Type B pancreatic cell (in vitro differentiated cells): ENCODE data around the gene ANKRD63. TPM values are rescaled to one million over a fixed set of nuclear protein-coding genes. Genes with fewer than 3 reads are reported as not detected.

ENCODE experiments used
- DNase-seq: peaks from one replicate; pipeline ENCODE4 v3.0.0; 2021; ENCODE audit warnings: mixed read lengths; ENCODE audit not compliant: unreplicated experiment; ENCODE audit errors: extremely low spot score
- H3K27ac Mint-ChIP-seq: 2 replicates; pipeline ENCODE4 v1.8.0; 2021; ENCODE audit warnings: mild to moderate bottlenecking, mixed read lengths
- H3K27me3 Mint-ChIP-seq: 2 replicates; pipeline ENCODE4 v1.8.0; 2021; ENCODE audit warnings: mixed read lengths
- H3K36me3 Mint-ChIP-seq: 2 replicates; pipeline ENCODE4 v1.8.0; 2021; ENCODE audit warnings: mixed read lengths
- H3K4me1 Mint-ChIP-seq: one replicate; pipeline ENCODE4 v1.8.0; 2021; ENCODE audit warnings: mixed read lengths; ENCODE audit not compliant: unreplicated experiment
- H3K4me3 Mint-ChIP-seq: 2 replicates; pipeline ENCODE4 v1.8.0; 2021; ENCODE audit warnings: mild to moderate bottlenecking, mixed read lengths
- H3K9me3 Mint-ChIP-seq: 2 replicates; pipeline ENCODE4 v1.8.0; 2021; ENCODE audit warnings: mixed read lengths
- total RNA-seq: library from RNA; stranded (reverse); gene quantifications from 2 replicates; pipeline ENCODE4 v1.2.1, GENCODE V29; 2021; ENCODE audit warnings: low replicate concordance
- TF ChIP-seq, protein P1 (sequence below): fragments of 200-600 bp; sonication (generic); conservative IDR thresholded peaks from 2 replicates; pipeline ENCODE4 v1.5.0; 2021; ENCODE audit warnings: antibody characterized with exemption, mild to moderate bottlenecking

The ANKRD63 gene
- total RNA-seq, 1 donor from 2014 or later: 1.5 TPM

DNA sequence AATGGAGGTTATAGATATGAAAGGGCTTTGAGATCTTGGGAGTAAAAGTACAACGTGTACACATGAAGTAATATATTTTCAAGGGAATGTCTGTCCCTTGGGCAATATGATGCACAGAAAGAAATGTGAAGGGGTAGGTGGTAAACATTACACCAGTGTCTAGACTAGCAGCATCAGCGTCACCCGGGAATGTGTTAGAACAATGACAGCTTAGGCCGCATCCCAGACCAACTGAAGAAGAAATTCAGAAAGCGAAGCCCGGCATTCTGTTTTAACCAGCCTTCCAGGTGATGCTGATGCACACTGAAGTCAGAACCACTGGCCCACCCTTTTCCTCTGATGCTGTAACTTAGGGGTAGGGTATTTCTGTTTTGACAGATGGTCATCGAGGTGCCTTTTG lies 46.9 kb upstream of the ANKRD63 start:
- Mint-ChIP-seq H3K27me3 (peaks cover 11% of the 10 kb centered on the region), H3K4me1 (peaks cover 53% of the 10 kb centered on the region), H3K4me3 (no peak overlapping the region), H3K36me3 (peaks cover 3% of the 10 kb centered on the region), H3K27ac (no peak overlapping the region), H3K9me3 (no peaks in the 10 kb centered on the region)
- DNase-seq: no peak
- TF ChIP-seq, protein P1, sequence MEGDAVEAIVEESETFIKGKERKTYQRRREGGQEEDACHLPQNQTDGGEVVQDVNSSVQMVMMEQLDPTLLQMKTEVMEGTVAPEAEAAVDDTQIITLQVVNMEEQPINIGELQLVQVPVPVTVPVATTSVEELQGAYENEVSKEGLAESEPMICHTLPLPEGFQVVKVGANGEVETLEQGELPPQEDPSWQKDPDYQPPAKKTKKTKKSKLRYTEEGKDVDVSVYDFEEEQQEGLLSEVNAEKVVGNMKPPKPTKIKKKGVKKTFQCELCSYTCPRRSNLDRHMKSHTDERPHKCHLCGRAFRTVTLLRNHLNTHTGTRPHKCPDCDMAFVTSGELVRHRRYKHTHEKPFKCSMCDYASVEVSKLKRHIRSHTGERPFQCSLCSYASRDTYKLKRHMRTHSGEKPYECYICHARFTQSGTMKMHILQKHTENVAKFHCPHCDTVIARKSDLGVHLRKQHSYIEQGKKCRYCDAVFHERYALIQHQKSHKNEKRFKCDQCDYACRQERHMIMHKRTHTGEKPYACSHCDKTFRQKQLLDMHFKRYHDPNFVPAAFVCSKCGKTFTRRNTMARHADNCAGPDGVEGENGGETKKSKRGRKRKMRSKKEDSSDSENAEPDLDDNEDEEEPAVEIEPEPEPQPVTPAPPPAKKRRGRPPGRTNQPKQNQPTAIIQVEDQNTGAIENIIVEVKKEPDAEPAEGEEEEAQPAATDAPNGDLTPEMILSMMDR: no peak

DNA sequence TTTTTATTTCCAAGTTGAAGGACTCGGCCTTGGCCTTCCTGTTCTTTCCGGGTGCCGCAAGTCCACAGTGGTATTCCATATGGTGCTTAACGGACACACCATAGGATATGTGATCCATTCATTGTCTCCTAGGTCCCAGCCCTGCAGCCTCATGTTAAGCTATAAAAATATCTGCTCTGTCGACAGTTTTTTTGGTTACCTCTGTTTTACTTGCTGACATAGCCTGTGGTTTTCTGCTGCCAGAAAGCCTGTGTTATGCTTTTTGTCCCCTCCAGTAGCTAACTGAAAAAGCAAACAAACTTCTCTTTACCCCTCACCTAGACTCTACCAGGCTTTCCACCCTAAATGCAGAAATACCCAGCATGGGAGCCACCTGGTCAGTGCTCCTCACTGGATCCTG lies 45.9 kb upstream of the ANKRD63 start:
- Mint-ChIP-seq H3K27ac (no peak overlapping the region), H3K4me3 (peak overlapping the region; percentile 51), H3K27me3 (peaks cover 12% of the 10 kb centered on the region), H3K36me3 (peaks cover 3% of the 10 kb centered on the region), H3K9me3 (no peaks in the 10 kb centered on the region), H3K4me1 (peaks cover 47% of the 10 kb centered on the region)
- DNase-seq: no peak
- TF ChIP-seq, protein P1: no peak

DNA sequence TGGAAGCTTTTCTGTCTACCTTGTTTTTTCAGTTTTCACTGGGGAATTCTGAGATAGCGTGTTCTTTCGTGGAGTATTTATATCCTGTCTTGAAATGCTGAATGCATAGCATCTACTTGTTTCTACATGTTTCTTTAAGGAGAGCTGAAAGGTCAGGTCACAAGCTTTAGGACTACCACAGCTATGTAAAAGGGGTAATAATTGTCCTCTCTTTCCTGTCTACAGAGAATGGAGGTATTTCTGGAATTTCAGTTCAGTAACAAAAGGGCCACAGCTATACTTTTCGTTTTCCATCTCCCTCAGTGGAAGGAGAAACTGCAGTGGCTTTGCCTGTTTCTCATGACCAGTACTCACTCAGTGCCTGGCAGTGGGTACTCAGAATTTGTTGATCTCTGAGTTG lies 45.3 kb upstream of the ANKRD63 start:
- Mint-ChIP-seq H3K36me3 (peaks cover 3% of the 10 kb centered on the region), H3K27ac (peak overlapping the region; percentile 17), H3K9me3 (no peaks in the 10 kb centered on the region), H3K4me3 (peak overlapping the region; percentile 29), H3K4me1 (peaks cover 44% of the 10 kb centered on the region), H3K27me3 (peaks cover 13% of the 10 kb centered on the region)
- no peak for DNase-seq
- TF ChIP-seq, protein P1: no peak

DNA sequence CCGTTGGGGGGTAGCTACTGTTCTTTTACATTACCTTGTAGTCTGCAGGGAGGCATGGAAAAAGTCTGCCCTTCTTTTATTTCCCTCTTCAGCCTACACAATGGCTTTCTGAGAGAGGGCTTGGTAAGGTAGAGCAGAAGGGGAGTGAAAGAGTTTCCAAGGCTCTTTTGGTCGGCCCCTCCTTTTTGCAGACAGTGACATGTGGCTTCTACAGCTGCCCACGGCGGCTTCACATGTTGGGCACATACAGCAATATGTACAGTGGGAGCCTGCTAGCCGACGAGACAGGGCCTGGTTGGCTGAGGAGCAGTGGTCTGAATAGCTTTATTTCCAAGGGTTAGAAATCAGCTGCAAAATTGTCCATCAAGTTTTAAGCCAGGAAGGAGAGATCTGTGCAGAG lies 44.6 kb upstream of the ANKRD63 start:
- Mint-ChIP-seq H3K27ac (no peak overlapping the region), H3K9me3 (no peaks in the 10 kb centered on the region), H3K4me3 (peak overlapping the region; percentile 29), H3K27me3 (peaks cover 15% of the 10 kb centered on the region), H3K4me1 (peaks cover 44% of the 10 kb centered on the region), H3K36me3 (peaks cover 3% of the 10 kb centered on the region)
- TF ChIP-seq, protein P1: no peak
- DNase-seq: no peak

DNA sequence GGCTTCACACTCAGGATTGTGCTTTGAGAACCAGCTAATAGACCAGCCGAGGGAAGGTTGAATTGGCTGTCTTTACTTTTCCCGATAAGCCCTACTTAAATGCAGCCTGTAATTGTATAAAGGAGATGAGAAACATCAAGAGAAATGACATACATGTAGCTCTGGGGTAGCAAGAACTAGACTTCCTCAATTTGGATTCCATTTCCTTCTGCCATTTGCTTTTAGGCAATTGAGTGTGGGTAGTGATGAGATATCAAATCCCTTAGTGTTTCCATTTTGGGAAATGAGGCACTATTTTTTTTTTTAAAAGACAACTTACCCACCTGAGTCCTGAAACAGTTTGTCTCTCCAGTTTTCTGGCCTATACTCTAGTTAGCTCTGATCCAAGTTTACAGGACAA lies 42.8 kb upstream of the ANKRD63 start:
- peaks cover 51% of the 10 kb centered on the region for H3K4me1 Mint-ChIP-seq
- H3K36me3 Mint-ChIP-seq: peaks cover 3% of the 10 kb centered on the region
- no peak overlapping the region for H3K27ac Mint-ChIP-seq
- TF ChIP-seq, protein P1: no peak
- no peak for DNase-seq
- H3K9me3 Mint-ChIP-seq: no peaks in the 10 kb centered on the region
- H3K4me3 Mint-ChIP-seq: peak overlapping the region; percentile 89
- H3K27me3 Mint-ChIP-seq: peaks cover 18% of the 10 kb centered on the region

DNA sequence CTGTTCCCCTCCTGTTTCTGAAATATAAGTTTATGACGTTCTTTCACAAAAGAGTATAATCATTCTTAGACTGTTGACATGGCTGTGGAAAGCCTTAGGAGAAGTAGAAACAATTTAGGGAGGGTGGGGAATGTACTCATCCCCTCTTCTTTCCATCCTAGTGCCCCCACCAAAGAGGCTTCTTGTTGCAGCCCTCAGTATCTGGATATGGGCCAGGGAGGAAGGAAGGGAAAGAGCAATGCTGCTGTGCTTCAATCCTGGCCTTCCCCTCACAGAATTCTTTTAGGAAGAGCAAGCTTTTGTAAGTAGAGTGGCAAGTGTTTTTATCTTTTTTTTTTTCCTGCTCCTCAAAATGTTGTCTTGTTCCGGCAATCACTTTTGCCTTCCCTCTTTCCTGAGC lies 42.3 kb upstream of the ANKRD63 start:
- Mint-ChIP-seq H3K9me3 (no peaks in the 10 kb centered on the region), H3K27me3 (peaks cover 18% of the 10 kb centered on the region), H3K4me3 (peak overlapping the region; percentile 89), H3K27ac (no peak overlapping the region), H3K4me1 (peaks cover 51% of the 10 kb centered on the region), H3K36me3 (peaks cover 3% of the 10 kb centered on the region)
- TF ChIP-seq, protein P1: no peak
- no peak for DNase-seq
